Measurements from ENCODE around the gene SNRPE. TPM values are rescaled to one million over a fixed set of nuclear protein-coding genes. Genes with fewer than 3 reads are reported as not detected.

Gene SNRPE
- total and polyA plus RNA-seq, 9 of the 15 experiments (the other 6 are each of a cell fraction or from before 2014, with no cell fraction given): 216 to 1,893 (median 487) TPM

GRCh38 chr1:203861379-203862184 lies at the start of gene SNRPE (continued):
- peak; percentile 33 to 61; a peak in 1 of 4 replicates for TF ChIP-seq MLLT1 (IDR thresholded peaks at IDR 0.05)
- TF ChIP-seq ELF2 (CRISPR knock-in tag; IDR thresholded peaks at IDR 0.05): peak; percentile 99
- TF ChIP-seq HSF4 (CRISPR knock-in tag; IDR thresholded peaks at IDR 0.05; ENCODE audit: borderline replicate concordance): 0 out of 2 replicates have a peak, but pooled peaks have one; percentile 8
- peak; percentile 75; the same call in 1 of the 2 replicates for TF ChIP-seq ZNF24 (IDR thresholded peaks at IDR 0.05)
- peak; percentile 81 to 86 for TF ChIP-seq MAZ (CRISPR knock-in tag; conservative IDR thresholded peaks at IDR 0.05 in 1 of 2, IDR thresholded peaks at IDR 0.05 in 1 of 2)
- TF ChIP-seq TCF3 (CRISPR knock-in tag; IDR thresholded peaks at IDR 0.05): no peak; the same call in 1 of the 2 replicates
- TF ChIP-seq ZNF384 (IDR thresholded peaks at IDR 0.05; ENCODE audit: low read depth, low read length): peak; percentile 96
- TF ChIP-seq DDX20 (tag; IDR thresholded peaks at IDR 0.05; ENCODE audit: low read depth): 0 out of 2 replicates have a peak, but pooled peaks have one; percentile 35
- TF ChIP-seq TEAD4 (IDR thresholded peaks at IDR 0.05; ENCODE audit: low read length): peak; percentile 67
- TF ChIP-seq TEAD4 (CRISPR knock-in tag; IDR thresholded peaks at IDR 0.05; ENCODE audit: borderline replicate concordance): no peak
- TF ChIP-seq BMI1 (IDR thresholded peaks at IDR 0.05; ENCODE audit: low read length): no peak
- no peak for TF ChIP-seq FOXJ3 (CRISPR knock-in tag; IDR thresholded peaks at IDR 0.05)
- no peak for TF ChIP-seq SNRNP70 (optimal IDR thresholded peaks at IDR 0.05; ENCODE audit: low read depth, low read length)
- TF ChIP-seq NRF1 (conservative IDR thresholded peaks at IDR 0.05 in 1 of 2, IDR thresholded peaks at IDR 0.05 in 1 of 2): peak; percentile 78 to 82
- TF ChIP-seq PRPF4 (IDR thresholded peaks at IDR 0.05; ENCODE audit: insufficient read depth, low read depth, low read length, poor library complexity, severe bottlenecking): no peak
- peak; percentile 76 for TF ChIP-seq ZNF224 (CRISPR knock-in tag; IDR thresholded peaks at IDR 0.05)
- no peak for TF ChIP-seq HMG20B (CRISPR knock-in tag; IDR thresholded peaks at IDR 0.05)
- 0 out of 2 replicates have a peak, but pooled peaks have one; percentile 27 for TF ChIP-seq CHD2 (IDR thresholded peaks at IDR 0.05; ENCODE audit: low read depth, low read length)
- no peak; the same call in 1 of the 2 replicates for TF ChIP-seq KHSRP (IDR thresholded peaks at IDR 0.05)
- peak; percentile 24; the same call in 1 of the 2 replicates for TF ChIP-seq ZNF324 (CRISPR knock-in tag; IDR thresholded peaks at IDR 0.05)
- TF ChIP-seq, protein P1, sequence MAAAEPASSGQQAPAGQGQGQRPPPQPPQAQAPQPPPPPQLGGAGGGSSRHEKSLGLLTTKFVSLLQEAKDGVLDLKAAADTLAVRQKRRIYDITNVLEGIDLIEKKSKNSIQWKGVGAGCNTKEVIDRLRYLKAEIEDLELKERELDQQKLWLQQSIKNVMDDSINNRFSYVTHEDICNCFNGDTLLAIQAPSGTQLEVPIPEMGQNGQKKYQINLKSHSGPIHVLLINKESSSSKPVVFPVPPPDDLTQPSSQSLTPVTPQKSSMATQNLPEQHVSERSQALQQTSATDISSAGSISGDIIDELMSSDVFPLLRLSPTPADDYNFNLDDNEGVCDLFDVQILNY (CRISPR knock-in tag; IDR thresholded peaks at IDR 0.05): 0 out of 2 replicates have a peak, but pooled peaks have one; percentile 27
- peak; percentile 50 for TF ChIP-seq CCNT2 (IDR thresholded peaks at IDR 0.05; ENCODE audit: borderline replicate concordance, extremely low read depth, insufficient read length, low read depth, low read length)
- no peak for TF ChIP-seq PHTF2 (CRISPR knock-in tag; IDR thresholded peaks at IDR 0.05)
- peak; percentile 86 for TF ChIP-seq HMGXB4 (CRISPR knock-in tag; IDR thresholded peaks at IDR 0.05)
- TF ChIP-seq MECOM (CRISPR knock-in tag; IDR thresholded peaks at IDR 0.05): no peak
- TF ChIP-seq ZNF668 (CRISPR knock-in tag; IDR thresholded peaks at IDR 0.05): peak; percentile 58; the same call in 1 of the 2 replicates

All from K562 (cell line).